Dendritic cell treated with granulocyte-macrophage colony-stimulating factor and Interleukin-4, amounts not matched to agents 40 ng/mL and 50 ng/mL, for 4 days (primary cell): ENCODE data around the gene CTSA.

Experiments
- H3K27ac Mint-ChIP-seq: one replicate; pipeline ENCODE4 v1.8.0; 2022; ENCODE audit warnings: mild to moderate bottlenecking, mixed read lengths
- H3K27me3 Mint-ChIP-seq: one replicate; pipeline ENCODE4 v1.8.0; 2022; ENCODE audit warnings: mild to moderate bottlenecking, mixed read lengths
- H3K36me3 Mint-ChIP-seq: one replicate; pipeline ENCODE4 v1.8.0; 2022; ENCODE audit warnings: low read depth, mixed read lengths
- H3K4me1 Mint-ChIP-seq: one replicate; pipeline ENCODE4 v1.8.0; 2022; ENCODE audit warnings: low read depth, mixed read lengths
- H3K4me3 Mint-ChIP-seq: one replicate; pipeline ENCODE4 v1.8.0; 2022; ENCODE audit warnings: mild to moderate bottlenecking, moderate library complexity, mixed read lengths
- H3K9me3 Mint-ChIP-seq: one replicate; pipeline ENCODE4 v1.8.0; 2022; ENCODE audit warnings: mixed read lengths
- intact Hi-C: fragments of 100-400 bp; cut with micrococcal nuclease; formaldehyde crosslinking; loops from one replicate; pipeline ENCODE4 v1.15.0; 2022

Gene CTSA

DNA sequence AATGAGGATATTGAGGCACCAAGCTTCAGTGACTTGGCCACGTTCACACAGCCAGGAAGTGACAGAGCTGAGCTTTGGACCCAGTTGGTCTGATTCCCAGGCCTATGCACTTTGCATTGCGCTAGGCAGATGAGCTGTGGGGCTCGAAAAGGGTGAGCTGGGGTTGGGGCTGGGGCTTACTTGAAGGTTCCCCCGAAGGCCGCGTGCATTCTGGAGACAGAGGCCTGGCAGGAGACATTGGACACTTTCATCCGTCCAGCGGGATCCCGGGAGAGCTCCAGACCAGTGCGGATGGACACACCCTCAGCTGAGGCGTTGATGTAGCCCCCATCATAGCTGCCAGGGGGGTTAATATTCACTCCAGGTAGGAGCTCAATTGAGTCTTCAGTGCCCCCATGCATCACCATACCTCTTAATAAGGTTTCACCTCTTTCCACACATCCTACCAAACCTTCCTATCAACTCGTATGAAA, 18.2 kb downstream of the CTSA start:
- H3K9me3 Mint-ChIP-seq = no peaks in the 10 kb centered on the region
- H3K4me3 Mint-ChIP-seq = no peak overlapping the region
- intact Hi-C loops = no loop called here
- peak overlapping the region; percentile 87 for H3K27ac Mint-ChIP-seq
- H3K36me3 Mint-ChIP-seq = no peaks in the 10 kb centered on the region
- H3K27me3 Mint-ChIP-seq = peaks cover 5% of the 10 kb centered on the region
- H3K4me1 Mint-ChIP-seq = peaks cover 52% of the 10 kb centered on the region

DNA sequence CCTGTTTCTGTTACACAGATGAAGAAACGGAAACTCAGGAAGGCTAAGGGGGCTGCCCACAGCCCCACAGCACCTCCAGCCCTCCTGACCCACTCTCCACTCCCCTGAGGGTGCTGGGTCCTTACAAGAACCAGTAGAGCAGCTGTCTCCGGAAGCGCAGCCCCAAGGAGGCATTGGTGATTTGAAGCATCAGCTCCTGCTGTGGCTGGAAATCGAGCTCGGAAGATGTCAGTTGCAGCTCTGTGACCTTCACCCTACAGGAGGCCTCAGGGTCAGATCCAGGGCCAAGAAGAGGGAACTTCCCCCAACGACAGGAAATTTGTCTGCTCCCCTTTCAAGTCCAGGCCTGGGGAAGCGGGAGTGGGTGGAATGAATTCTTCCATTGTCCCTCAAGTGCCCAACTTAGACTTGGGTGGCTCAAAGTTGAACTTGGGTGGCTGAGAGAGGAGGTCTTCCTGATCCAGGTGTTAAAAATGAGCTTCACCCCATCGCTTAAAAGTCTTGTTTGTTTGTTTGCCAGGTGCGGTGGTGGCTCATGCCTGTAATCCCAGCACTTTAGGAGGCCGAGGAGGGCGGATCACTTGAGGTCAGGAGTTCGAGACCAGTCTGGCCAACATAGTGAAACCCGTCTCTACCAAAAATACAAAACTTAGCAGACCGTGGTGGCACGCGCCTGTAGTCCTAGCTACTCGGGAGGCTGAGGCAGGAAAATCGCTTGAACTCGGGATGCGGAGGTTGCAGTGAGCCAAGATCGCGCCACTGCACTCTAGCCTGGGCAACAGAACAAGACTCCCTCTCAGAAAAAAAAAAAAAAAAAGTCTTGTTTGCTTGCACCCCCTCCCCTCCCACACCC, 18.9 kb downstream of the CTSA start:
- Mint-ChIP-seq H3K27ac (peak overlapping the region; percentile 87), H3K4me3 (peak overlapping the region; percentile 57), H3K9me3 (no peaks in the 10 kb centered on the region)

GRCh38 chr20:45910670-45911485, 19.7 kb downstream of the CTSA start:
- H3K27ac Mint-ChIP-seq = peak overlapping the region; percentile 87
- intact Hi-C loops = loop anchor here (1.0 kb wide), 1 partner anchor 24 kb away; no protein-coding TSS in a partner anchor
- H3K9me3 Mint-ChIP-seq = no peaks in the 10 kb centered on the region
- H3K4me3 Mint-ChIP-seq = peak overlapping the region; percentile 73
- peaks cover 5% of the 10 kb centered on the region for H3K27me3 Mint-ChIP-seq
- no peaks in the 10 kb centered on the region for H3K36me3 Mint-ChIP-seq
- H3K4me1 Mint-ChIP-seq = peaks cover 55% of the 10 kb centered on the region

More for the DNA sequence above, 18.9 kb downstream of the CTSA start:
- H3K36me3 Mint-ChIP-seq = no peaks in the 10 kb centered on the region
- intact Hi-C loops = loop anchor here (1.0 kb wide), 1 partner anchor 25 kb away; no protein-coding TSS in a partner anchor
- peaks cover 5% of the 10 kb centered on the region for H3K27me3 Mint-ChIP-seq
- peaks cover 52% of the 10 kb centered on the region for H3K4me1 Mint-ChIP-seq

- Mint-ChIP-seq H3K4me3 (peak within 1 kb of the TSS; percentile 73), H3K27ac (peak within 1 kb of the TSS; percentile 87), H3K9me3 (no peaks in the 10 kb centered on the region), H3K4me1 (peaks cover 55% of the 10 kb centered on the region), H3K27me3 (peaks cover 5% of the 10 kb centered on the region), H3K36me3 (no peaks in the 10 kb centered on the region)
- intact Hi-C loops = no loop called here
Observed at GRCh38 chr20:45911486-45912343, 20.6 kb downstream of the CTSA start, which contains the start of gene PLTP. TSS of gene PLTP (minus strand) at chr20:45912155. CDS start at chr20:45911452, 703 bp downstream.

GRCh38 chr20:45912344-45912682, 21.2 kb downstream of the CTSA start:
- H3K4me1 Mint-ChIP-seq = peaks cover 55% of the 10 kb centered on the region
- H3K27ac Mint-ChIP-seq = peak overlapping the region; percentile 87
- H3K36me3 Mint-ChIP-seq = no peaks in the 10 kb centered on the region
- intact Hi-C loops = no loop called here
- peak overlapping the region; percentile 73 for H3K4me3 Mint-ChIP-seq
- peaks cover 5% of the 10 kb centered on the region for H3K27me3 Mint-ChIP-seq
- H3K9me3 Mint-ChIP-seq = no peaks in the 10 kb centered on the region

DNA sequence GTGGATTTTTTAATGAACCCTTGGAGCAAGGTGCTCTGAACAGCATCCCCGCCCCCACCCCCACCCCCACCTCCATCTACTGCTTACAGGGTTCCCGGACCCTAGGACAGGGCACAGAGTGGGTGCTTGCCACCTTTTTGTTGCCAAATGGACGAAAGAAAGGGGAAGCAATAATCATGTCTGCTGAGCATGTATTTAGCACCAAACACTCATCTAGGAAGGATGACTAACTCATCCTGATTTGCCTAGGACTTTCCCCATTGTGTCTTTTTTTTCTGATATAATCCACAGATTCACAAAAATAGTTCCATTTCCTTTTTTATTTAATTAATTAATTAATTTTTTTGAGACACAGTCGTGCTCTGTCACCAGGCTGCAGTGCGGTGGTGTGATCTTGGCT, 22.0 kb downstream of the CTSA start:
- Mint-ChIP-seq H3K4me1 (peaks cover 62% of the 10 kb centered on the region), H3K36me3 (no peaks in the 10 kb centered on the region), H3K9me3 (no peaks in the 10 kb centered on the region), H3K27me3 (peaks cover 5% of the 10 kb centered on the region), H3K4me3 (no peak overlapping the region), H3K27ac (no peak overlapping the region)
- intact Hi-C loops = no loop called here

DNA sequence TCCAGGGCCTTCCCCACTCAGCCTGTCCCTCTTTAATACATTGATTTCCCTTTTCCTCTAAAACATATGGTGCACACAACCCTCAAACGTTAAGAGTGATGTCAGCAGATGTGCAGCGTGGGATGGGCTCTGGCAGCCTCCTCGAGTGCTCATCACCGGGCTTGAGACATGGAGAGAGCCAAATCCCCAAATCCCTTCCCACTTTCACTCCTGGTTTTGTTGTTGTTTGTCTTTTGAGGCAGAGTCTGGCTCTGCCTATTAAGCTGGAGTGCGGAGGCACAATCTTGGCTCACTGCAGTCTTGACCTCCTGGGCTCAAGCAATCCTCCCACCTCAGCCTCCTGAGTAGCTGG, 26.6 kb downstream of the CTSA start:
- Mint-ChIP-seq H3K4me1 (peaks cover 56% of the 10 kb centered on the region), H3K27ac (peak overlapping the region; percentile 80), H3K9me3 (no peaks in the 10 kb centered on the region), H3K36me3 (no peaks in the 10 kb centered on the region), H3K4me3 (no peak overlapping the region), H3K27me3 (peaks cover 11% of the 10 kb centered on the region)
- intact Hi-C loops = no loop called here

GRCh38 chr20:45918182-45918737, 27.1 kb downstream of the CTSA start:
- intact Hi-C loops = no loop called here
- Mint-ChIP-seq H3K4me1 (peaks cover 55% of the 10 kb centered on the region), H3K9me3 (no peaks in the 10 kb centered on the region), H3K36me3 (no peaks in the 10 kb centered on the region), H3K4me3 (no peak overlapping the region), H3K27ac (peak overlapping the region; percentile 80), H3K27me3 (peaks cover 12% of the 10 kb centered on the region)

GRCh38 chr20:45918779-45919537, 27.8 kb downstream of the CTSA start:
- intact Hi-C loops = no loop called here
- H3K4me3 Mint-ChIP-seq = no peak overlapping the region
- peak overlapping the region; percentile 80 for H3K27ac Mint-ChIP-seq
- no peaks in the 10 kb centered on the region for H3K9me3 Mint-ChIP-seq
- H3K4me1 Mint-ChIP-seq = peaks cover 55% of the 10 kb centered on the region
- H3K36me3 Mint-ChIP-seq = no peaks in the 10 kb centered on the region
- peaks cover 12% of the 10 kb centered on the region for H3K27me3 Mint-ChIP-seq

GRCh38 chr20:45919542-45920399, 28.6 kb downstream of the CTSA start:
- intact Hi-C loops = no loop called here
- peaks cover 12% of the 10 kb centered on the region for H3K27me3 Mint-ChIP-seq
- H3K4me1 Mint-ChIP-seq = peaks cover 54% of the 10 kb centered on the region
- no peak overlapping the region for H3K4me3 Mint-ChIP-seq
- no peaks in the 10 kb centered on the region for H3K9me3 Mint-ChIP-seq
- peak overlapping the region; percentile 80 for H3K27ac Mint-ChIP-seq
- no peaks in the 10 kb centered on the region for H3K36me3 Mint-ChIP-seq

GRCh38 chr20:45920462-45921336, 29.6 kb downstream of the CTSA start:
- no peak overlapping the region for H3K4me3 Mint-ChIP-seq
- intact Hi-C loops = no loop called here
- no peaks in the 10 kb centered on the region for H3K36me3 Mint-ChIP-seq
- no peaks in the 10 kb centered on the region for H3K9me3 Mint-ChIP-seq
- peaks cover 15% of the 10 kb centered on the region for H3K27me3 Mint-ChIP-seq
- H3K27ac Mint-ChIP-seq = peak overlapping the region; percentile 59
- H3K4me1 Mint-ChIP-seq = peaks cover 56% of the 10 kb centered on the region
